RPMI7951 (cell line): ENCODE measurements around the gene DDI1. TPM values are rescaled to one million over a fixed set of nuclear protein-coding genes. Genes with fewer than 3 reads are reported as not detected.

Experiments
- DNase-seq: peaks from one replicate; pipeline ENCODE4 v3.0.0-alpha.2; 2012; ENCODE audit warnings: low read depth
- total RNA-seq: library from RNA; depleted of rRNA; stranded (reverse); fragments of >200 nt; shearing (Covaris generic); gene quantifications from 2 replicates; pipeline ENCODE4 v1.2.3, GENCODE V29; 2014; rRNA removed

DDI1 gene
- total RNA-seq, 1 experiment from 2014 or later = not detected

DNA sequence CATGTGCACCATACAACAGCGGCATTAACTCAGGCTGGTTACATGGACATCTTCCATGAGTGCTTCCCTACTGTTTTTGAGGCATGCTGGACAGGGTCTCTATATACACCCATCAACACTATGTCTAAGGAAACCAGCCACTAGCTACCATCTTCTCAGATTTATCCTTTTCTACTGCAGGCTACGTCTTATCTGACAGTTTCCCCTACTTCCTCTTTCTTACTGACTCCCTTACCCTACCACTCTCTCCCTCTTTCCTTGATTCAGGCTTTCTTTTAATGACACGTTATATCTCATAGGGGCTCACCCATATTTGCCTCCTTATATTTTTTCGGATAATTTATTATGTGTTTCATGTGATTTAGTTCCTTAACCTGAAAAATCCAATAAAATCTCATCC, 41.8 kb downstream of the DDI1 start:
- no peak for DNase-seq

DNA sequence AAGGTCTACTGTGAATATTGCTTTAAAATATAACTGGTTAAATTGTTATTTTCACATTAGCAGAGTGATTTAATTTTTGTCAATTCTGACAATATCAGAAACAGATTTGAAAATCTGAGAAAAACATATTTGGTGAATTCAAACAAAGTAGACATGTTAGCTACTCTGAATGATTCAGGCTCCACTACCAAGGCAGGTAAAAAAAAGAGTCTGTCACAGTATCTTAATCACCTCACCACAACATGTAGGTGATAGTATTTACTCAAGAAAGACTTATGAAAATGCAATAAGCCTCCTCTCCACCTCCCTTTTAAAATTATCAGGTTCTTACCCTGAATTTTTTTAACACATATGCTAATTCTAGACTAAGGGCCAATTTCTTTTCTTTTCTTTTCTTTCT, 42.6 kb downstream of the DDI1 start:
- no peak for DNase-seq

DNA sequence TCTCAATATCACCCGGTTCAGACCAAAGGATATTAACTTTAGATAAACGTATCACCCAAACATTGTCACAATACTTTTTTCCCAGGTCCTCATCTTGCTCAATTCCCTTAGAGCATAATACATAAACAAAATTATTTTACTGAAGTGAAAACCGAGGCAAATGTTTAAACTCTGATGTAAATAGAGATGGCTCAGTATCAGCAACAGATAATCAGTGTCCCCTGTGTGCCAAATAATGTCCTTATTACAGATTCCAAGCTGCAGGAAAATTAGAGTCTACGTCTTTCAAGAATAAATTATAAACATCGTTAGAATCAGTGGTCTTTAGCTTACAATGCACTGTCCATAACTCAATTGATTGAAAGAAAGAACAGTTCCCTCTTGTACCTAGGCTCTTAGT, 50.2 kb downstream of the DDI1 start:
- DNase-seq = no peak

Other genes starting within 250 kb of the DDI1 start
- not detected in 2 replicates for gene PDGFD, start 127.5 kb downstream of the DDI1 start, total RNA-seq